IPS DF 6.9 (cell line): ENCODE results near the gene HHATL.

Experiments
- DNase-seq: peaks from one replicate; pipeline ENCODE4 v3.0.0-alpha.2; 2013; ENCODE audit warnings: low read depth, low spot score
- H3K27ac ChIP-seq: one replicate; pipeline ENCODE4 v1.5.1; 2013; ENCODE audit warnings: low read length, control low read depth
- H3K27me3 ChIP-seq: 2 replicates; pipeline ENCODE4 v1.6.1; 2013; ENCODE audit warnings: mild to moderate bottlenecking, low read length; ENCODE audit not compliant: control insufficient read depth, insufficient read depth
- H3K36me3 ChIP-seq: 2 replicates; pipeline ENCODE4 v1.6.1; 2013; ENCODE audit warnings: low read length; ENCODE audit not compliant: control insufficient read depth, insufficient read depth
- H3K4me1 ChIP-seq: 2 replicates; pipeline ENCODE4 v1.6.1; 2013; ENCODE audit warnings: low read length; ENCODE audit not compliant: control insufficient read depth, insufficient read depth
- H3K4me3 ChIP-seq: 2 replicates; pipeline ENCODE4 v1.5.1; 2013; ENCODE audit warnings: mild to moderate bottlenecking, low read length
- H3K9me3 ChIP-seq: 2 replicates; pipeline ENCODE4 v1.6.1; 2013; ENCODE audit warnings: low read length, inconsistent platforms; ENCODE audit not compliant: control insufficient read depth, insufficient read depth
- WGBS: extraction: QIAGEN DNeasy Blood & Tissue Kit; methylation state at CpG from one replicate; pipeline ENCODE4 v1.1.7; 2013; ENCODE audit warnings: mixed read lengths, missing lambda C conversion rate; ENCODE audit not compliant: insufficient read length, insufficient coverage; 5-methylcytosine and 5-hydroxymethylcytosine counted together

Gene HHATL

GRCh38 chr3:42745291-42745745 is 42.7 kb upstream of the HHATL start:
- 0 out of 2 replicates have a peak, but pooled peaks cover 2% of the 10 kb centered on the region for H3K36me3 ChIP-seq
- no peak overlapping the region for H3K27ac ChIP-seq
- DNase-seq = no peak
- H3K4me3 ChIP-seq = no peak overlapping the region
- no peaks in the 10 kb centered on the region; the same call in 1 of the 2 replicates for H3K4me1 ChIP-seq
- H3K27me3 ChIP-seq = no peaks in the 10 kb centered on the region; the same call in 1 of the 2 replicates
- no peaks in the 10 kb centered on the region for H3K9me3 ChIP-seq
- WGBS = no CpG with 5 or more reads among the region's 3 CpGs

DNA sequence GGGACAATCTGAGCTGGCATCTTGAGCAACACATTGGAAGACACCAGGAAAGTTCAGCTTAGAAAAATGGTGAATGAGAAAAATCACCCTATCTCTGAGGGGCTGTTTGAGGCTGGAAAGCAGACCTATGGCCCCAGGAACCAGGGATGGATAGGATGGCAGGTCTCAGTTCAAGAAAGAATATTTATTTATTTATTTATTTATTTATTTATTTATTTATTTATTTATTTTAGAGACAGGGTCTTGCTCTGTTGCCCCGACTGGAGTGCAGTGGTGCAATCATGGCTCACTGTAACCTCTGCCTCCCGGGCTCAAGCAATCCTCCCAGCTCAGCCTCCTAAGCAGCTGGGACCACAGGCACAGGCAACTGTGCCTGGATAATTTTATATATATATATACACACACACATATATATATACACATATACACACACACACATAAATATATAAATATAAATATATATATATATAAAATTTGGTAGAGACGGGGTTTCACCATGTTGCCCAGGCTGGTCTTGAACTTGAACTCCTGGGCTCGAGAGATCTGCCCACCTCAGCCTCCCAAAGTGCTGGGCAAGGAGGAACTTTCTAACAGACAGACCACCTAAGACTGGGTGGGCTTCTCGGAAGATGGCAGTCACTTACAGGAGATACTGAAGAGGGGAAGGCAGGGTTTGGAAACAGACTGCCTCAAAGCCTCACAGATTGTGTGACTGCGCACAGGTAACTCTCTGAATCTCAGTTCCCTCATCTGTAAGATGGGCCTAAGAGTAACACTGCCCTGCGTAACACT is 40.8 kb upstream of the HHATL start:
- no peak for DNase-seq
- Histone ChIP-seq H3K27me3 (no peaks in the 10 kb centered on the region; the same call in 1 of the 2 replicates), H3K36me3 (no peaks in the 10 kb centered on the region), H3K9me3 (no peaks in the 10 kb centered on the region), H3K27ac (no peak overlapping the region), H3K4me1 (no peaks in the 10 kb centered on the region; the same call in 1 of the 2 replicates), H3K4me3 (no peak overlapping the region)
- WGBS = no CpG with 5 or more reads among the region's 7 CpGs

DNA sequence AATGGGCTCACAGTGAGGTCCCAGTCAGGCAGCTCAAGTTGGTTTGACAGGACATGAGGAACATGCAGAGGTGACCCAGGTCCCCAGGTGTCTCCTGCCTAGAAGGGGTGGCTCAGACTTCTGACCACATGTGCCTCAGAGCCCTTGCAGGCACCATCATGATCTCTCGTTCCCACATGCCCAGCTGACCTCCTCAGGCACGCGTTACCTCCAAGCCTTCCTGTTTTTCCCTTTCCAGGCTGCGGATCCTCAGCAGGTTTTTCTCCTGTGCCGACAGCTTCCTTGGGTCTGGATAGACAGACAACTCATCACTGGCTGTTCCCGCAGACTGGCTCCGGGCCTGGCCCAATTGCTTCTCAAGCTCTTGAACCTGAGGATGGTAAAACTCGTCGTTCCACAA is 40.1 kb upstream of the HHATL start:
- no peak overlapping the region for H3K4me3 ChIP-seq
- H3K9me3 ChIP-seq = no peaks in the 10 kb centered on the region
- no peaks in the 10 kb centered on the region for H3K36me3 ChIP-seq
- H3K27me3 ChIP-seq = no peaks in the 10 kb centered on the region; the same call in 1 of the 2 replicates
- no CpG with 5 or more reads among the region's 9 CpGs for WGBS
- no peak for DNase-seq
- no peak overlapping the region for H3K27ac ChIP-seq
- no peaks in the 10 kb centered on the region; the same call in 1 of the 2 replicates for H3K4me1 ChIP-seq

GRCh38 chr3:42742259-42742658 is 39.7 kb upstream of the HHATL start:
- WGBS = no CpG with 5 or more reads among the region's 4 CpGs
- no peak overlapping the region for H3K4me3 ChIP-seq
- DNase-seq = no peak
- no peaks in the 10 kb centered on the region; the same call in 1 of the 2 replicates for H3K4me1 ChIP-seq
- H3K36me3 ChIP-seq = no peaks in the 10 kb centered on the region
- no peaks in the 10 kb centered on the region for H3K9me3 ChIP-seq
- no peak overlapping the region for H3K27ac ChIP-seq
- H3K27me3 ChIP-seq = no peaks in the 10 kb centered on the region; the same call in 1 of the 2 replicates

GRCh38 chr3:42741796-42742195 is 39.2 kb upstream of the HHATL start:
- no peaks in the 10 kb centered on the region for H3K9me3 ChIP-seq
- no peaks in the 10 kb centered on the region; the same call in 1 of the 2 replicates for H3K27me3 ChIP-seq
- WGBS = no CpG with 5 or more reads among the region's 3 CpGs
- no peak overlapping the region for H3K27ac ChIP-seq
- H3K4me3 ChIP-seq = no peak overlapping the region
- no peaks in the 10 kb centered on the region; the same call in 1 of the 2 replicates for H3K4me1 ChIP-seq
- H3K36me3 ChIP-seq = no peaks in the 10 kb centered on the region
- DNase-seq = no peak

DNA sequence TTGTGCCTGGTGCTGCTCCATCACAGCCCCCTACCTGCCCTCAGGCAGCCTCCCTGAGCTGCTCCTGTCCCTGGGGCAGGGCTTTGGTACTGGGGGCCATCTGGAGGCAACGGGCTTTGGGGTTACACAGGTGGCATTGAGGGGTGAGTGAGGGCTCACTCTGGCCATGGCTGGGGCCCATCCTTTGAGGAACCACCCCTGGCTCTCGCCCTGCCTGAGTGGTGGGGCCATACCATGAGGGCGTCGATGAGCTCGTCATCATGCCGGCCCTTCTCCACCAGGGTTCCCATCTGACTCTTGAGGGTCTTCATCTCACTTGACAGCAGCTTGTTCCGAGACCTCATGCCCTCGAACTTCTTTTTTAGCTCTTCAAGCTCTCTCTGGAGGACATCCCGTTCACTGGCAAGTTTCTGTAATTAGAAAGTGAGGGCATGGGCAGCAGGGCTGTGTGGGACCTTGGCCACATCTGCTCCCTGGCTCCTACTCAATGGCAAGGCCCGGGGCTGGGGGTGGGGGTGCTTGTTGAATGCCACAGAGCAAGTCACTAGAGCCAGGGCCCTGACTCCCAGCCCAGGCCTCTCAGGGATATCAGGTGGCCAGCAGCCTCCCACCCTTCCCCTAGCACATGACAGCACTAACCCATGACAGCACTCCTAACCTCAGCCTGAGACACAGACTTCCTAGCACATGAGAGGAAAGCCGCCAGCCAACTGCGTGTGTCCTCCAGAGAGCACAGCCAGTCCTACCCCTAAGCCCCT is 37.0 kb upstream of the HHATL start:
- WGBS = no CpG with 5 or more reads among the region's 12 CpGs
- Histone ChIP-seq H3K36me3 (no peaks in the 10 kb centered on the region), H3K9me3 (no peaks in the 10 kb centered on the region), H3K4me1 (peaks cover 5% of the 10 kb centered on the region), H3K27me3 (no peaks in the 10 kb centered on the region; the same call in 1 of the 2 replicates), H3K27ac (no peak overlapping the region), H3K4me3 (no peak overlapping the region)
- DNase-seq = no peak

GRCh38 chr3:42736531-42736930 is 33.9 kb upstream of the HHATL start:
- Histone ChIP-seq H3K27ac (no peak overlapping the region), H3K4me3 (no peak overlapping the region), H3K36me3 (no peaks in the 10 kb centered on the region), H3K9me3 (no peaks in the 10 kb centered on the region), H3K4me1 (peaks cover 10% of the 10 kb centered on the region), H3K27me3 (no peaks in the 10 kb centered on the region; the same call in 1 of the 2 replicates)
- no CpG with 5 or more reads among the region's 6 CpGs for WGBS
- no peak for DNase-seq

DNA sequence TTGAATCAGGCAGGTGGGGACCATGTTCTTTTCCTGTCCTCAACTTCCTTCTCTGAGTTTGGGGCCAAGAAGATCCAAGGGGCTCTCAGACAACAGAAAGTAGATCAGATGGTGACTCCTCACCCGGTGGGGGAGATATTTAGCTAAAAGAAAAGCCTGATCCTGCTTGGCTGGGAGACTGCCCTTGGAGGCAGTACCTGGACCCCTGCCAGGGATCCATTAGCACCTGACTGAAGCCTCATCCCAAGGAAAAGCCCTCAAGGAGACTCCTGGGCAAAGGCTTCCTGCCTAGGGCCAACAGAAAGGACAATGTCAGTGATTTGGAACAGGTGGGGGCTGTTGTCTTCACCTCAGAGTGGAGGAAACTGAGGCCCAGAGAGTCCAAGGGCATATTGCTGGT is 33.5 kb upstream of the HHATL start:
- Histone ChIP-seq H3K36me3 (no peaks in the 10 kb centered on the region), H3K4me1 (peaks cover 10% of the 10 kb centered on the region), H3K27ac (no peak overlapping the region), H3K4me3 (no peak overlapping the region), H3K9me3 (no peaks in the 10 kb centered on the region), H3K27me3 (no peaks in the 10 kb centered on the region; the same call in 1 of the 2 replicates)
- WGBS = no CpG with 5 or more reads among the region's 1 CpG
- DNase-seq = no peak

- H3K27ac ChIP-seq = no peak overlapping the region
- H3K9me3 ChIP-seq = no peaks in the 10 kb centered on the region
- no CpG with 5 or more reads among the region's 12 CpGs for WGBS
- no peaks in the 10 kb centered on the region for H3K36me3 ChIP-seq
- DNase-seq = no peak
- H3K4me1 ChIP-seq = peaks cover 10% of the 10 kb centered on the region
- no peak overlapping the region for H3K4me3 ChIP-seq
- no peaks in the 10 kb centered on the region for H3K27me3 ChIP-seq
These were observed 33.0 kb upstream of the HHATL start for GRCh38 chr3:42735615-42736014.

- Histone ChIP-seq H3K9me3 (no peaks in the 10 kb centered on the region), H3K36me3 (no peaks in the 10 kb centered on the region), H3K4me1 (peaks cover 10% of the 10 kb centered on the region), H3K27ac (no peak overlapping the region), H3K4me3 (no peak overlapping the region), H3K27me3 (no peaks in the 10 kb centered on the region)
- no CpG with 5 or more reads among the region's 8 CpGs for WGBS
- no peak for DNase-seq
These were observed 32.4 kb upstream of the HHATL start for GRCh38 chr3:42735019-42735418.
